HG03108 (cell line): ENCODE results near the gene MKRN2OS.

ENCODE experiments used
- ATAC-seq: cut with Tn5 transposase; IDR thresholded peaks from one replicate; pipeline ENCODE4 v1.9.1; 2021; ENCODE audit warnings: moderate library complexity; ENCODE audit not compliant: unreplicated experiment

MKRN2OS gene, protein sequence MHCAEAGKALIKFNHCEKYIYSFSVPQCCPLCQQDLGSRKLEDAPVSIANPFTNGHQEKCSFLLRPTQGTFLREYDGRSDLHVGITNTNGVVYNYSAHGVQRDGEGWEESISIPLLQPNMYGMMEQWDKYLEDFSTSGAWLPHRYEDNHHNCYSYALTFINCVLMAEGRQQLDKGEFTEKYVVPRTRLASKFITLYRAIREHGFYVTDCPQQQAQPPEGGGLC

DNA sequence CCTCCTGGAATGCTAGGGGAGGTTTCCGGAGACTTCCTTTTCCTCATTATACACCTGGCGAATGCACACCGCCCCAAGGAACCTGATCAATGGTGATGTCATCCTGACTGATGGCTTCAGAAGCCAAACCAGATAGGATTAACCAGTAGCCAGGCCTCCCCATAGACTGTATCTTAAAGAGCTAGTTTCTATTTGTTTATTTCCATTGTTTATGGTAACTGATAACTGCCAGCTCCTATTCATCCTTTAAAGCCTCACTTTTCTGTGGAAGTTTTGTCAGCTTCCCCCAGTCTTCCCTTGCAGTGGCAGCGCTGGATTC, at the start of gene MKRN2OS:
Gene MKRN2OS, minus strand, starts transcription at position 27 of the 319 bp plus-strand sequence. CDS start 35 bp downstream, outside the sequence.
- ATAC-seq = no peak

DNA sequence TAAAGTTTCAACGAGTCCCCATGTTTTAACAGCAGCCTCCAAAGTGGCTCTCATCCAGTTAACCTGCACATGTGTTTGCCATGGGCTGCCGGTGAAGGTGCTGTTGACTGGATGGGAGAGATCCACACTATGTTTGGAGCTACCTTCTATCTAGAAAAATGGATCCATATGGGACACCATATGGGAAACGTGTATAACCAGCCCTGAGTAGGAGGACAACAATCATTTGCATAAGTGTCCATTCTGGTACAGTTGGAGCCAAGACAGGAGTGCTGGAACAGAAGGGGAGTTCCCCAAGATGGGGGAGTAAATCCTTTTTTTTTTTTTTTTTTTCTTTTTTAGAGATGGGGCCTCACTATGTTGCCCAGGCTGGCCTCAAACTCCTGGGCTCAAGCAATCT, 48.2 kb upstream of the MKRN2OS start:
- no peak for ATAC-seq

DNA sequence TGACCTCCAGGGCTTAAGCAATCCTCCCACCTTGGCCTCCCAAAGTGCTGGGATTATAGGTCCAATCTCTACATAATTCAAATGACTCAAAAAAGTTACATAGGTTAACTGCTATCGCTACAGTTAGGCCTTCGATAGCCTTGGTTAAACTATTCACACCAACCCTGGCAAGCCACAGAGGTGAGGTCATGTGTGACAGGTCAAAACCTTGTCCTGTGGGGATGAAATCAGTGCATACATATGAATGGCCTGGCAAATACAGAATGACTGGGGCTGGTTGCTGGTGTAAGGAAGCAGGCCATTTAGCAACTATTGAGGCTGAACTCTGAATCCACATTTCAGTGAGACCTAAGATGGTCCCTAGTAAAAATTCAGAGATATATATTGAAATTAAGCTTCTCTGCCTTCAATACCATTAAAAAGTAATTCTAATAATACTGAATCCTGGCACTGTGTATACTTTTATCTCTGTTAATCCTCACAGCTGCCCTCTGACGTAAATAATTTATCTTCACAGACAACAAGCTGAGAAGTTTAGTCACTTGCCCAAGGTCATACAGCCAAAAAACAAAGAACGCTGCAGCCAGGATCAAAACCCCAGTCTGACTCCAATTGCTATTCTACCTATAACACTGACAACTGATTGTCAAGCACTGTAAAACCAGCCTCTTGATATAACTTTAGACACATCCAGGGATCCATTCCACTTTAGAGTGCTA, 46.9 kb upstream of the MKRN2OS start:
- no peak for ATAC-seq

DNA sequence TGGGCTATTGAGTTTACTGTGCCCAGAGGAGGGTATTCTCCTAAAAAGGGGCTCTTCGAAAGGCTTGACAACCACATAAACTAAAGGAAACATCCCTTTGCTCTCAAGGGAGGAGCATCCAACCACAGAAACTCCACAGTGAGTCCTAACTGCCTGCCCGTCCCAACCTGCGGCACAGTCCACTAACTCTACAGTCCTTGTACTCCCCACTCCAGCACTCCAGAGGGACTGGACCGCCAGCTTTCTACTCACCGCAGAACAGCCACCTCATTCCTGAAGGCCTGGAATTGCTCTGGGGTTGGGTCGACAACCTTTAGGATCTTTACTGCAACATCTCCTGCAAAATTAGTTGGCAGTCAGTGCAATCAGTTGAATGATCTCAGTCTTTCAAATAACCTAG, 46.2 kb upstream of the MKRN2OS start:
- ATAC-seq = no peak

DNA sequence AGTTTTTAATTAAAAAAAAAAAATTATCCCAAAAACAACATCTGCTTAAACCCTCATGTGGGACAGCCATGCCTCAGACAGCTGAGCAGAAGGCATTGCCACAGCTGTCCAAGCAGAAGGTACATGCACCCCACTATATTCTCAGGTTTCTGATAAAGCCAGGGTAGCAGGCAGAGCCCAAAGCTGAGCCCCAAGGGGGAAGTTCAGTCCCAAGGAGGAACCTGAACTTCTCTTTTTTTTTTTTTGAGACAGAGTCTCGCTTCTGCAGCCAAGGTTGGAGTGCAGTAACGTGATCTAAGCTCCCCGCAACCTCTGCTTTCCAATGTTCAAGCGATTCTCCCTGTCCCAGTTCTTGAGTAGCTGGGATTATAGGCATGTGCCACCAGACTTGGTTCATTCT, 44.8 kb upstream of the MKRN2OS start:
- ATAC-seq = no peak

DNA sequence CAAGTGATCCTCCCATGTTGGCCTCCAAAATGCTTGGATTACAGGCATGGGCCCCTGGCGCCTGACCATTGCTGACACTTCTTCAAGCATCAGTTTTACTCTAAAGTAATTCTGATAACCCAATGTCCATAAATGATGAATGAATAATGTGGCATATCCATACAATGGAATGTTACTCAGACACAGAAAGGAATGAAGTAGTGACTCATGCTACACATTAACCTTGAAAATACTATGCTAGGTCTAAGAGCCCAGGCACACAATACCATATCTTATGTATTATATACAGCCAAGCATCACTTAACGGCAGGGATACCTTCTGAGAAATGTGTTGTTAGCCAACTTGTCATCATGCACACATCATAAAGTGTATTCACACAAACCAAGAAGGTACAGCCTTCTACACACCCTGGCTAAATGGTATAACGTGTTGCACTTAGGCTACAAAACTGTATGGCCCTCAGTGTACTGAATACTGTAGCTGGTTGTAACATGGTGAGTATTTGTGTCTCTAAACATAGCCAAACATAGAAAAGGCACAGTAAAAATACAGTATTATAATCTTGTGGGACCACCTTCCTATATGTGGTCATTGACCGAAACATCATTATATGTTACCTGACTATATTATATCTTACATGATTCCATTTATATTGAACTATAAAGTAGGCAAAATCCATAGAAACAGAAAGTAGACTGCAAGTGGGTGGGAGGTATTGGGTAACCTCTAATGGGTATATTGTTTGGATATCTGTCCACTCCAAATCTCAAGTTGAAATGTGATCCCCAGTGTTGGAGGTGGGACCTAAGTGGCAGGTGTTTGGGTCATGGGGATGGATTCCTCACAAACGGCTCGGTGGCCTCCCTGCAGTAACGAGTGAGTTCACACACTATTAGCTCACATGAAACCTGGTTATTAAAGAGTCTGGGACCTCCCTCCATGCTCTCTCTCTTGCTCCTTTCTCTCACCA, 43.0 kb upstream of the MKRN2OS start:
- no peak for ATAC-seq

DNA sequence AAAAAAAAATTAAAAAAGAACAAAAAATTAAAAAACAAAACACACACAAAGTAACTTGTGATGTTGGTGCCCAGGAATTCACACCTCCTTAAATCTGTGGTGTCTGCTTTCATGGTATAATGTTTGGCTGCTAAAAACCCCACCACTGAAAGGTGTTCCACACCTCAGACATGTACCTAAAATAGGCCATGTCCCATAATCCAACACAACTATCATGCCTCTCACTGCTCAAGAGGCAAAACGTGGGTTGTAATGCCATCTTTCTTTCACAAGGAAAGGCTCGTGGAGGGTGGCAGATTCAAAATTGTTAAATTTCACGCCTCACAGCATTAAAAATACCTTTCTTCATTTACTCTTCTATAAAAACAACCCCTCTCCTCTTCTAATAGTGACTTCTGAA, 41.1 kb upstream of the MKRN2OS start:
- ATAC-seq = no peak

DNA sequence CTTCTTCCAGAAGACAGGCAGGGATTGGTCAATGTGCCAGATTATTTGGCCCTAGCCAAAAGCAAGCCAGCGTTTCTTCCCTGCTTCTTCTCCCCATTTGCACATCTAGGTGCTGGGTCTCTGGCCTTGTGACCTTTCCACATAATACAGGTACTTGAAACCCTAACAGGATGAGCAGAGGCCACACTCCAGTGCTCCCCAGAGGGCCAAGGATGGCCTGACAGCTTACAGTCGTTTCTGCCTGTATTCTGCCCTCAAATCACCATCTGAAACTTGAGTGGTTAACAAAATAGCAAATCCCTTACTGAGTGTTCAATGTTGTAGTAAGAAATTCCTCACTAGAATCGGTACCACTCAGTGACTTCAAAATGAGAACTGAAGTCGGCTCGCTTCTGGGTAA, 40.7 kb upstream of the MKRN2OS start:
- ATAC-seq = no peak

DNA sequence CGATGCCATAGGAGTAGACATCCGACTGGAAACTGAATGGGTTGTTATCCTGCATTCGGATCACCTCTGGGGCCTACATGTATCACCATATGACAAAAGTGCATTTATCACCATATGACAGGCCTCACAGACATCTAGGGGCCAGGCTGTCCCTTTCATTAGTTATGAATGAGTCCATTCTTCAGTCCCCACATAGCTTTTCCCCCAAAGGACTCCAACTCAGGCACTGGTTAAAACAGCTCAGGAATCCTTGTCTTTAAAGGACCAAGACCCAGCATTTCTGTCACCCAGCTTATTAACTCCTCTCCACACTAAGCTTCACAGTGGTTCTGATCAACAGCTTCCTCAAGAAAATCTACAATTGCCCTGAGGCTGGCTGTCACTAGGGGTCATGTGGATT, 39.9 kb upstream of the MKRN2OS start:
- no peak for ATAC-seq

DNA sequence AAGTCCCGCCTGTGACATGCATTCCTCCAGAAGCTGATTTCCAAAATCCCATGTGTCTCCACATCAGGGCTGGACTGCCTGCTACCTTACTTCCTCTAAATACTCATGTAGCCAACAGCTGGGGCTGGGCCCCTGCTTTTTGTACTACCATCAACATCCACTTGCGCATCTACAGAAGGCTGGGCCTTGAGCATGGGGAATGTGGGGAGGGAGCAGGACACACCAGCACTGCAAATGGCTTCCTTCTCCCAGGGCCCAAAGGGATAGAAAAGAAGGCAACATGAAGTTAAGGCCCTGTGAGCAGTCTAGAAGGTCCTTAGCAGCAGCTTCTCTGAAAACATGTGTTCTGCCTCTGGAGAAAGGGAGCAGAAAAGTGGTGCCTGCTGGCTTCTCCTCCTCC, 38.8 kb upstream of the MKRN2OS start:
- no peak for ATAC-seq

DNA sequence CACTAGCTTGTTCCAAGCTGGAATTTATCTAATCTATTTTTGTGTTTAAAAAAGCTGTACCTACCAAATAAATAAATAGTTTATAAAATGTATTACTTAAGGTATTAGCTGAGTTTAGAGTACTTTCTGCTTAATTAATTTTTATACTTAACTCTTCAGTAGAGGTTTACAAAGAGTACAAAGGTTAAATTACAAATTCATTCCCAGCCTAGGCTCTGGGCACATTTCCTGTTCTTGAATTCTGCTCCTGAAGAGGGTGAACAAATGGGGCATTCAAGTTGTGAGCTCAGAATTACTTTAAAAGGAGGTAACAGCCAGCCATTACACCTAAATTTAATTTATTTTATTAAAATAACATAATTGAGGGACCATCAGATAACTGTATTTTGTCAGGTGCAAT, 38.0 kb upstream of the MKRN2OS start:
- no peak for ATAC-seq

DNA sequence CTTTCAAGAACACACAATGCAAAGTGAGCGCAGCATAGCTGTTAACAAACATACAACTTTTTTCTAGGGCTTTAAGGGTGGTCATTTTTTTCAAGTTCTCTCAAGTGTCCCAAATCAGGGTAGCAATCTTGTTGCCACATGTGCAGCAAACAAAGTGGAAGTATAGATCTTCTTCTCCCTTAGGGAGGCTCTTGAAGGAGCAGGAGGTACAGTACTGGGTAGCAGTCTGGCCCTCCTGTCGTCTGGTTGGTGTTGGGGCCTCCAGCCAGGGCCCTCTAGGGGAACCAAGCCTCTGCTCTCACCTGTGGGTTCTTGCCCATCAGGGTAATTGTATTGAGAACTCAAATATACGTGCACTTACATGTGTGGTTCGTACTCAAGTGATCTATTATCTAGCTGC, 37.4 kb upstream of the MKRN2OS start:
- no peak for ATAC-seq

DNA sequence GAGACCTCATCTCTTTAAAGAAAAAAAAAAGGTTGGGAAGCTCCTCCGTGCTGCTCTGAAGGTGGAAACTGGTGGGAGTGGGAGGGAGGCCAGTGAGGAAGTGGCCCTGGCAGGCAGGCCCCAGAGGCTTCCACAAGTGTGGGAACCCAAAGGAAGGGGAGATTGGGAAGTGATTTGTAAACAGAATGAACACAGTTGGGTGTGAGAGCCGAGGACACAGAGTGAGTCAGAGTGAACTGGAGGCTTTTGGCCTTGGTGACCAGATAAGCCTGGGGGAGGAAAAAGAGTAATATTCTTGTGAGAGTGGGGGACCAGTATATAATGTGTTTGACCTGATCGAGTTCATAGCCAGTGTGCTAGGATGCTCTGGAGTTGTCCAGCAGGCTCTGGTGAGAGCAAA, 34.6 kb upstream of the MKRN2OS start:
- ATAC-seq = no peak

DNA sequence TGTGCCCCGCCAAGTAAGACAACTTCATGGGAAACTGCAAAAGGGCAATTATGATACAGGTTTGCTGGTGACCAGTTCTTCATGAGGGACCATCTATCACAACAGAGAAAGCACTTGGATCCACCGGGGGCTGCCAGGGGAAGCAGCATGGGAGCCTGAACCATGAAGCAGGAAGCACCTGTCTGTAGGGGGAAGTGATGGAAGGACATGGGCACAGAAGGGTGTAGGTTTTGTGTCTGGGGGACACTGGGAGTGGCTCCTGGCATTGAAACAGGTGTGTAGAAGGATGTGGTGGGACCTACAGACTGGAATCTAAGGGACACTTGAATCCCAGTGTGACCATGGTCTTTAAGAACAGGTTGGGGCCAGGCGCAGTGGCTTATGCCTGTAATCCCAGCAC, 34.2 kb upstream of the MKRN2OS start:
- no peak for ATAC-seq

DNA sequence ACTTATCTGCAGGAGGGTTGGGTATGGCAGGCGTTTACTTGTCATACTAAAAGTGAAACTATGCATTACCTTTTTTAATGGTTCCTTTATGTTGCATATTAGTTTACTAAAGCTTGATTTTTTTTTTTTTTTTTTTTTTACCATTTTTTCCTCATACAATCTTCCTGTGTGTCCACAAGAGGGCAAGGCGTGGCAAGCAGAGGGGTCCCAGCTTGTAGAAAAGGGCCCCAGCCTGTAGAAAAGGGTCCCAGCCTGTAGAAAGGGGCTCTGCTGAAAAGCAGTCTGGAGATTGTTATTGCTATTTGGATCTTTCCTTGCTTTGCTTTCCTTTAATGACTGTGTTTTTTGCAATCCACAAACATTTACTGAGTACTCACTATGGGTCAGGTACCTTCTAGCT, 33.4 kb upstream of the MKRN2OS start:
- ATAC-seq = no peak

DNA sequence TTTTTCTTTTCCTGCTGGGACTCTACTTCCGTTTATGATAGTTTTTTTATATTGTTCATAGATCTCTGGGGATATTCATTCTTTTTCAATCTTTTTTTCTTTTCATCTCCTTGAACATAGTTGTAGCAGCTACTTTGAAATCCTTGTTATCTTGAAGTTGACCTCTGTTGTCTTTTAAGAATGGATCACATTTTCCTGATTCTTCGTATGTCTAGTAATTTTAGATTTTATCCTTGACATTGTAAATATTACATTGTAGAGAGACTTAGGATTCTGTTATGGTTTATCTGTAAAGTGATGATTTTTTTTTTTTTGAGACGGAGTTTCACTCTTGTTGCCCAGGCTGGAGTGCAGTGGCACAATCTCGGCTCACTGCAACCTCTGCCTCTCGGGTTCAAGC, 32.1 kb upstream of the MKRN2OS start:
- ATAC-seq = no peak

DNA sequence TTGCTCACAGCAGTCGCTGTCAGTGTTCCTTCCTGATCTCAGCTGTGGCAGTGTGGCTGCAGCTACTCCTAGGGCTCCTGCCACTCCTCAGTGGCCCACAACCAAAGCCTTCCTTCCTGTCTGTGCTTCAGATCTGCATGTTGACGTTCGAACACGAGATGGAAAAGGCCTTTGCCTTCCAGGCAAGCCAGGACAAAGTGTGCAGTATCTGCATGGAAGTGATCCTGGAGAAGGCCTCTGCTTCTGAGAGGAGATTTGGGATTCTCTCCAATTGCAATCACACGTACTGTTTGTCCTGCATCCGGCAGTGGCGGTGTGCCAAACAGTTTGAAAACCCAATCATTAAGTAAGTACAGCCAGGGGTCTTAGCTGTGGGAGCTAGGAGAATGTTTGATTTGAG, 29.4 kb upstream of the MKRN2OS start:
- no peak for ATAC-seq

DNA sequence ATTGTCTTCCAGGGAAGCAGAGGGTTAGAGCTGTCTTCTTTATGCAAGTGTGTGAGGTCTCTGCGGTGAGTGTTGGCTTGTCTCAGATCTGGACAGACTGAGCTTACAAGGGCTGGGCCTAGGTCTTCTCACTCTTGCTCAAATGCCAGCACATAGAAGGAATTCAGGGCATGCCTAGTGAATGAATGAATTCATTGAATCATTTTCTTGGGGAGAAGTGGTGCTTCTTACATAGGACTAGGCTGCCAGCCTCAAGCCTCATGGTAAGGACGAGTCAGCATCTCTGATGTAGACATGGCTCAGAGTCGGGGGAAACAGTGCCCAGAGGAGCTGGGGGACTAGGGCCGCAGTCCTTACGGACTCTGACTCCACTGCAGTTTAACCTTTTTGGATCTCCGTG, 28.8 kb upstream of the MKRN2OS start:
- no peak for ATAC-seq

DNA sequence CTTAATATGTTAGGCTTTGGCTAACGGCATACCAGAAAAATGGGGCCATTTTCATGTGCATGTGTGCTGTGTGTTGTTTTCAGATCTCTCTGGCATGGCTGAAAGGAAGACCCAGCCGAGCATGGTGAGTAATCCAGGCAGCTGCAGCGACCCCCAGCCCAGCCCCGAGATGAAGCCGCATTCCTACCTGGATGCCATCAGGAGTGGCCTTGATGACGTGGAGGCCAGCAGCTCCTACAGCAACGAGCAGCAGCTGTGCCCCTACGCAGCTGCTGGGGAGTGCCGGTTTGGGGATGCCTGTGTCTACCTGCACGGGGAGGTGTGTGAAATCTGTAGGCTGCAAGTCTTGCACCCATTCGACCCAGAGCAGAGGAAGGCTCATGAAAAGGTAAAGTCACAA, 26.7 kb upstream of the MKRN2OS start:
- ATAC-seq = no peak

DNA sequence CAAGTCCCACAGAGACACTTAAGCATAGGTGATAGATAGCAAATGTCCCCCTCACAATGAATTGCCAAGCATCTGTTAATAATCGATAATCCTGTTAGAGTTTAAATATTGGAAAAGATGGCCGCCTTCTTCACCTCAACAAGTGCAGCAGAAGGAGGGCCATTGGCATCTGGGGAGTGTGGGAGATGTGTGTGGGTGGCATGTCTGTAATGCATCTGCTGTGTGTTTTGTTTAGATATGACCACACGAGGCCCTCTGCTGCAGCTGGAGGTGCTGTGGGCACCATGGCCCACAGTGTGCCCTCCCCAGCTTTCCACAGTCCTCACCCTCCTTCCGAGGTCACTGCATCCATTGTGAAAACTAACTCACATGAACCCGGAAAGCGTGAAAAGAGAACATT, 24.5 kb upstream of the MKRN2OS start:
- no peak for ATAC-seq

DNA sequence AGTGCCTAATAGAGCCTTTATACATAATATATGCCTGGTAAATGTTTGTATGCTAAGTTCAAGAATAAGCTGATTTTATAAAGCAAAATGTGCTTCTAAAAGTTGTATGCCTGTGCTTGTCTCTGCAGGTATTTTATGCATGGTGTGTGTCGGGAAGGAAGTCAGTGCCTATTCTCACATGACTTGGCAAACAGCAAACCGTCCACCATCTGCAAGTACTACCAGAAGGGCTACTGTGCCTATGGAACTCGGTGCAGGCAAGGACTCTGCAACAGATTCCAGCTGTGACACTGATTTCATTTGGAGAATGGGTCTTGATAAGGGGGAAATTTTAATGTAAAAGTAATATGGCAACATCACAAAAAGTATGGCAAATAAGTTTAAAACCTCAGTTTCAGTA, 23.4 kb upstream of the MKRN2OS start:
- no peak for ATAC-seq

DNA sequence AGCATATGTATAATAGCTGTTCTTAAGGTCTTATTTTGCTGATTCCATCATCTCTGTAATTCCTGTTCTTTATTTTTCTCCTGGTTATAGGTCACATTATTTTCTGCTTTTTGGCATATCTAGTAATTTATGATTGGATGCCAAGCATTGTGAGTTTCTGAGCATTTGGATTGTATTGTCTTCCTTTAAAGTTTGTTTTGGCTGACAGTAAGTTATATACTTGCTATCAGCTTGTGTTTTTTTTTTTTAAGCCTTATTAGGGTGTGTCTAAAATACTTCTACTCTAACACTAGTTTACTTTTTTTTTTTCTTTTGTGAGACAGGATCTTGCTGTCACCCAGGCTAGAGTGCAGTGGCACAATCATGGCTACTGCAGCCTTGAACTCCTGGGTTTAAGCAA, 21.7 kb upstream of the MKRN2OS start:
- ATAC-seq = no peak
